Stimulated activated CD4-positive, alpha-beta T cell treated with anti-CD3 and anti-CD28 coated beads, Interleukin-15, amount 100 ng/mL, for 48 hours (primary cell): ENCODE measurements around the gene MIDN.
A peak's percentile ranks its signal among the peaks of the same experiment; 100 is the strongest.
"Not testable (repeated sequence)": the region's sequence is repeated elsewhere in the genome, so short reads cannot be mapped to it uniquely, and the experiment has no call there.

ENCODE experiments used
- DNase-seq, 2 donors: peaks; one replicate each; pipeline ENCODE4 v3.0.0-alpha.2; 2020; ENCODE audit warnings: low read depth in 2 of 2

The MIDN gene

GRCh38 chr19:1248139-1248785 lies at the start of gene MIDN:
TSS of gene MIDN (plus strand) at chr19:1248583. CDS start at chr19:1250297, 1,714 bp downstream.
- no peak for DNase-seq

- no peak for DNase-seq
These were observed 48.9 kb upstream of the MIDN start for GRCh38 chr19:1199531-1199930.

DNA sequence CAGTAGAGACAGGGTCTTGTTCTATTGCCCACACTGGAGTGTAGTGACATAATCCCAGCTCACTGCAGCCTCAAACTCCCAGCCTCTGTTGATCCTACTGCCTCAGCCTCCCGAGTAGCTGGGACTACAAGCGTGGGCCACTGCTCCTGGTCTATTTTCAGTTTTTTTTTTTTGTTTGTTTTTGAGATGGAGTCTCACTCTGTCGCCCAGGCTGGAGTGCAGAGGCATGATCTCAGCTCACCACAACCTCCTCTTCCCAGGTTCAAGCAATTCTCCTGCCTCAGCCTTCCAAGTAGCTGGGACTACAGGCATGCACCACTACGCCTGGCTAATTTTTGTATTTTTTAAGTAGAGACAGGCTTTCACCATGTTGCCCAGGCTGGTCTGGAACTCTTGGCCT lies 47.8 kb upstream of the MIDN start:
- DNase-seq: not testable (repeated sequence)

- peak; percentile 99 for DNase-seq
These were observed 43.0 kb upstream of the MIDN start, which contains the start of gene STK11 for GRCh38 chr19:1205114-1206099. TSS of gene STK11 (plus strand) at chr19:1205778. CDS start at chr19:1206914, 1,136 bp downstream.

- no peak for DNase-seq
These were observed 42.1 kb upstream of the MIDN start for GRCh38 chr19:1206150-1206863.

DNA sequence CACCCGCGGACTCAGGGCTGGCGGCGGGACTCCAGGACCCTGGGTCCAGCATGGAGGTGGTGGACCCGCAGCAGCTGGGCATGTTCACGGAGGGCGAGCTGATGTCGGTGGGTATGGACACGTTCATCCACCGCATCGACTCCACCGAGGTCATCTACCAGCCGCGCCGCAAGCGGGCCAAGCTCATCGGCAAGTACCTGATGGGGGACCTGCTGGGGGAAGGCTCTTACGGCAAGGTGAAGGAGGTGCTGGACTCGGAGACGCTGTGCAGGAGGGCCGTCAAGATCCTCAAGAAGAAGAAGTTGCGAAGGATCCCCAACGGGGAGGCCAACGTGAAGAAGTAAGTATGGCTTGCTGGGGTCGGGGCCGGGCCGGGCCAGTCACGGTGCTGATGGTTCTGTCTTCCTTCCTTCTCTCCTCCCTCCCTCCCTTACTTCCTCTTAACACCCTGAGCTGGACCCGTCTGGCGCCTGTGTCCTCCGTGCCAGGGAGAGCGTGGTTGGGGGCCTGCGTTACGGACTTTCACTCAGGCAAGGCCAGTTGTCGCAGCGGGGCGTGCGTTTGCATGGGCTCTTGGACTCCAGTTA lies 41.4 kb upstream of the MIDN start:
- DNase-seq: peak in 1 of 2 donors; percentile 11

- not testable (repeated sequence) for DNase-seq
These were observed 39.6 kb upstream of the MIDN start for GRCh38 chr19:1208830-1209229.

DNA sequence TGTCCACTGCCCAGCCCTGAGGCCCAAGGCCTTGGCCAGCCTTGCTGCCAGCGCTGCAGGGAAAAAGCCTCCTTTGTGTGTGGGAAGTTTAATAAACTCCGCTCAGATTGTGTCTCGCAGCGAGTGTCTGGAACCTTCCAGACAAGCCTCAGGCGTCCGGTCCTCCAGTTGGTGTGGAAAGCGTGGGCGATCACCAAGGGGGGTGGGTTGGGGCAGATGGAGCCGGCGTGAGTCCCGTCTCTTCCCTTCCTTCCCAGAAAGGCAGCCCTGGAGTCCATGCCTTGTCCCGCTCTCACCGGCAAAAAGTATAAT lies 38.2 kb upstream of the MIDN start:
- DNase-seq: no peak

DNA sequence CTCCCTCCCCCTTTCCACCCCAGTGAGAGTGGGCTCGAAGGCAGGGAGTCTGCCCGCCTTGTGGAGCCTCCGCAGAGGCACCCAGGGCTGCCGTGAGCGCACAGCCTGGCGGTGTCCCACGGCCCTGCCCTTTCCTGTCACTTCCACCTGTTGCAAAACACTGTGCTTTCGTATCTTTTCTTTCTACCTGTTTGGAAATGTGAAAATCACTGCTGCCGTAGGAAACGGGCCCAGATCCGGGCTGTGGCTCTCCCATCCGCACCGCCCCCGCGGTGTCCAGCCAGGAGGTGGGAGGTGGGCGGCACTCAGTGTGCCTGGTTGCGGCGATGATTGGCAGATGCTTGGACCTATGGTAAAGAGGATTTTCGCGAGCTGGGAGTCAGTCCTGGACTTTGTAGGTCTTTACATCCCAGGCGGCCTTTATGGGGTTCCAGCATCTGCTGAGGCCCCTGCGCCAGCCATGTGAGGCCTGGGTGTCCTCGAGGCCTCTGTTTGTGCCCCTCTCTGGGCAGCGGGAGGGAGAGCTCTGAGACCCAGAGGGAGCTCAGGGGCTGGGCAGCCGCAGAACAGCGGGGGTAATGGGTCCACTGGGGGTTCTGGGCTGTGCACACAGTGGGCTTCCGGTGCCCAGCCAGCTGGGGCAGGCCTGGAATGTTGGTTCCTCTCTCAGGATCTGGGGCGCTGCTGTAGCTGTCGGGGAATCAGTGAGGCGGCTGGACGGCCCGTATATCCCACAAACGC lies 36.7 kb upstream of the MIDN start:
- no peak for DNase-seq

GRCh38 chr19:1213391-1214286 lies 34.7 kb upstream of the MIDN start:
- DNase-seq: peak in 1 of 2 donors; percentile 45

- DNase-seq: no peak
These were observed 34.0 kb upstream of the MIDN start for GRCh38 chr19:1214299-1214861.

DNA sequence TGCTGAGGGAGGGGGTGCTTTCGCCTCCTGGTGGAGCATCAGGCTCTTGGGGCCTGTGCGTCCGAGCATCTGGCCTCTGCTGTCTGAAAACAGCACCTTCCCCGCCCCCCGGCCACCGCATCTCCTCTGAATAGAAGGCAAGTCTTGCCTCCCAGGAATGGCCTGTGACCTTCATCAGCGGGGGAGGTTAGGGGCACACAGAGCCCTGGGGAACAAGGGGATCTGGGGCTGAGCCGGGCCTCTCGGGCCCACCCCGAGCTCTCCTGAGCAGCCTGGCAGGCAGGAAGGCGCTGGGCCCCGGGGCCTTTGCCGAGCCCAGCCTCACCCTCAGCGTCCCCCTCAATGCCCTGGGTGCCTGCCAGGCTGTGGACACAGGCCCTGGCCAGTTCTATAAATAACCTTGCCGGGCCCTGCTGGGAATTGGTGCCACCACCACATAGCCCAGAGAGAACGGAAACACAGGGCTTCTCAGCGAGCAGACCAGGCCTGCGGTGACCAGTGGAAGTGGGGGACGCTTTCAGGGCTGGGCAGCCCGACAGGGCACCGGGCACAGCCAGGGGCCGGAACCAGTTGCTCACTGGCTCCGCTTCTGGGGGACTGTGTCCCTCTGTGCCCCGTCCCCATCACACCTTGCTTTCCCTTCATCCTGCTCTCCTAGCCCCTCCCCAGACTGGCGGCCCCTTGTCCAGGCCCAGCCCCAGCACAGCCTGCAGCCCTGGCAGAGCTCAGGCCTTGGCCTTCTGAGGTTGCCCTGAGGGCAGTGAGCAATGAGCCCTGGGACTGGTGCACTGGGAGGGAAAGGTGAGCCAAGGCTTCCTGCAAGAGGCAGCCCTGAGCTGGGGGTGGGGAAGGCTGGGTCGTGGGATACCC lies 33.3 kb upstream of the MIDN start:
- no peak for DNase-seq

- DNase-seq: no peak
These were observed 31.6 kb upstream of the MIDN start for GRCh38 chr19:1216756-1217155.

- no peak for DNase-seq
These were observed 31.0 kb upstream of the MIDN start for GRCh38 chr19:1217366-1217765.

DNA sequence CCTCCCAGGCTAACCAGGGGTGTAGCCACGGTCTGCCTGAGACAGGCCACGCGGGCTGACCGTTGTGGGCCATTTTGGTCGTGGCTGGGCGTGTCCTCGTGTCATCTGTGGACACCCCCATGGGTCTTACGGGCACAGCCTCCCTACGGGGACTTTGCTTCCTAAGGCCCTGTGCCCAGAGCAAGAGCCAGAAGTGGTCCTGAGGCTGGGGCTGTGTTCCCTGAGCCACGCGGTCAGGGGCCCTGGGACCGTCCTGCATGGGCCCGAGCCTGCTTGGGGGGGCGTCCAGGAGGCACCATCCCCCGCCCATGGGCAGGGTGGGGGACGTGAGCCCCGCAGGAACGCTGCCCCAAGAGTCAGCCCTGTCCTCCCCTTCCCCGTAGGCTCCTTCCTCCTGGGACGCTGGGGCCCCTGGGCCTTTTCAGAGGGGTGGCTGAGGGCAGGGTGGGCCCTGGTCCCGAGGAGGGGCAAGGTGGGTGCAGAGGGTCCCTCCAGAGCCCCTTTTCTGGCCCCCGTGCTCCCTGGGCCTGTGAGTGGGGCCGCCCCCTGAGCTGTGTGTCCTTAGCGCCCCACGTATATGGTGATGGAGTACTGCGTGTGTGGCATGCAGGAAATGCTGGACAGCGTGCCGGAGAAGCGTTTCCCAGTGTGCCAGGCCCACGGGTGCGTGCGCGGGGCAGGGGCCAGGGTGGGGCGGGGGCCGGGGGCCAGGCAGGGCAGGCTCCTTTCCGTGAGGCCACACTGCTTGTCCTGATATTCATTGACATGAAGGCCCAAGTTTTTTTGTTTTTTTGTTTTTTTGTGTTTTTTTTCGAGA lies 29.4 kb upstream of the MIDN start:
- no peak for DNase-seq

- no peak for DNase-seq
These were observed 28.5 kb upstream of the MIDN start for GRCh38 chr19:1219786-1220476.

DNA sequence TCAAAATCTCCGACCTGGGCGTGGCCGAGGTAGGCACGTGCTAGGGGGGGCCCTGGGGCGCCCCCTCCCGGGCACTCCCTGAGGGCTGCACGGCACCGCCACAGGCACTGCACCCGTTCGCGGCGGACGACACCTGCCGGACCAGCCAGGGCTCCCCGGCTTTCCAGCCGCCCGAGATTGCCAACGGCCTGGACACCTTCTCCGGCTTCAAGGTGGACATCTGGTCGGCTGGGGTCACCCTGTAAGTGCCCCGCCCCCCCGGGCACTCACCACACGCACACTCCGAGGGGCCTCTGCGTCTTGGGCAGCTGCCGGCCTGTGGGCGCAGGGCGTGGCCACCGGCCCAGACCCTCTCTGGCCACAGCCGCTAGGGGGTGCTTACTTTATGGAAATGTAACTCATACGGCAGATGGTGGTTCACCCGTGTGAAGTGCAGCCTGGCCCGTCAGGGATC lies 27.9 kb upstream of the MIDN start:
- DNase-seq: no peak
